Caki2 (cell line): ENCODE results near the gene ATP6V1D. TPM values are rescaled to one million over a fixed set of nuclear protein-coding genes. Genes with fewer than 3 reads are reported as not detected.
"Not testable (repeated sequence)": the region's sequence is repeated elsewhere in the genome, so short reads cannot be mapped to it uniquely, and the experiment has no call there.

Source experiments
- DNase-seq: peaks from one replicate; pipeline ENCODE4 v3.0.0-alpha.2; 2015; ENCODE audit warnings: low read depth
- in situ Hi-C: cut with HindIII; loops from 2 replicates; pipeline ENCODE4 v1.10.0; 2016; ENCODE audit warnings: low sequenced_read_pairs, low pct_unique_long_range_greater_than_20kb, mixed read lengths
- total RNA-seq: library from RNA; depleted of rRNA; stranded (reverse); fragments of >200 nt; shearing (Covaris generic); gene quantifications from 2 replicates; pipeline ENCODE4 v1.2.3, GENCODE V29; 2014; ENCODE audit warnings: low replicate concordance

Gene ATP6V1D
- total RNA-seq, 1 experiment from 2014 or later: 66.2 TPM

GRCh38 chr14:67373347-67373746 lies 13.7 kb upstream of the ATP6V1D start:
- in situ Hi-C loops: no loop called here
- DNase-seq: no peak

- in situ Hi-C loops: no loop called here
- DNase-seq: no peak
Measured at GRCh38 chr14:67372833-67373232, 13.2 kb upstream of the ATP6V1D start.

GRCh38 chr14:67371247-67372148 lies 11.9 kb upstream of the ATP6V1D start:
- no peak for DNase-seq
- in situ Hi-C loops: no loop called here

GRCh38 chr14:67370830-67371229 lies 11.2 kb upstream of the ATP6V1D start:
- no peak for DNase-seq
- in situ Hi-C loops: no loop called here

- no peak for DNase-seq
- in situ Hi-C loops: no loop called here
Measured at GRCh38 chr14:67365476-67365875, 5.9 kb upstream of the ATP6V1D start.

GRCh38 chr14:67360470-67361206 lies 1.0 kb upstream of the ATP6V1D start:
- in situ Hi-C loops: no loop called here
- no peak for DNase-seq

- in situ Hi-C loops: no loop called here
- DNase-seq: peak; percentile 5
Measured at GRCh38 chr14:67358924-67359774, 455 bp downstream of the ATP6V1D start.

GRCh38 chr14:67357969-67358354 lies 1.6 kb downstream of the ATP6V1D start:
- no peak for DNase-seq
- in situ Hi-C loops: no loop called here

GRCh38 chr14:67357186-67357968 lies 2.2 kb downstream of the ATP6V1D start:
- in situ Hi-C loops: no loop called here
- DNase-seq: no peak

- DNase-seq: no peak
- in situ Hi-C loops: no loop called here
Measured at GRCh38 chr14:67352055-67352454, 7.5 kb downstream of the ATP6V1D start.

GRCh38 chr14:67345583-67345982 lies 14.0 kb downstream of the ATP6V1D start:
- DNase-seq: no peak
- in situ Hi-C loops: no loop called here

GRCh38 chr14:67343601-67344230 lies 15.9 kb downstream of the ATP6V1D start:
- in situ Hi-C loops: no loop called here
- no peak for DNase-seq

- in situ Hi-C loops, DNase-seq: not testable (repeated sequence)
Measured at GRCh38 chr14:67341231-67341630, 18.4 kb downstream of the ATP6V1D start.

- no peak for DNase-seq
- in situ Hi-C loops: no loop called here
Measured at GRCh38 chr14:67335781-67336180, 23.8 kb downstream of the ATP6V1D start.

GRCh38 chr14:67332468-67332867 lies 27.1 kb downstream of the ATP6V1D start:
- in situ Hi-C loops: no loop called here
- no peak for DNase-seq

GRCh38 chr14:67331368-67332125 lies 28.1 kb downstream of the ATP6V1D start:
- DNase-seq: no peak
- in situ Hi-C loops: no loop called here

GRCh38 chr14:67329666-67330065 lies 29.9 kb downstream of the ATP6V1D start:
- in situ Hi-C loops, DNase-seq: not testable (repeated sequence)
